ENCODE results near the gene CTBS.

CTBS gene

GRCh38 chr1:84505493-84506001 is 68.7 kb downstream of the CTBS start:
- peak in 2 of 3 experiments; percentile 83 to 92 for DNase-seq

- peak in 2 of 3 experiments; percentile 33 to 36 for DNase-seq
Measured at GRCh38 chr1:84504580-84505492, 69.4 kb downstream of the CTBS start.

DNA sequence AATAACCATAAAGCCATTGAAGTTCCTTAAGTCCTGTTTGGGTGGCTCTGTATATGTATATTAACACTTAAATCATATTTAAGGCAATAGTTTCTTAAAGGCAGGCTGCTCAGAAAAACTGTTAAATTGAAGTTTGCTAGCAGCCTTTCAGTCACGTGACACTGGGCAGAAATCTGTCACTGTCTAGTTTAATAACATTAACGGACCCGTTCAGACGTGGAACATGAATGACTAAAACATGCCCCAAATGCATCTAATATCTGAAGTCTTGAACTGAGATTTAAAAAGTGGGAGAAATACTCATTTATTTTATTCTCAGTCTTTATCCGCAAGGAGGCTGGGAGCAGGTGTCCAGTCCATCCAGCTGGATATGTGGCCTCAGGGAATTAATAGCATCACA is 71.3 kb downstream of the CTBS start:
- no peak for DNase-seq

All from NCI-H1417 (cell line).